Psoas muscle (tissue), 8 donors: ENCODE measurements around the gene CNN2. TPM values are rescaled to one million over a fixed set of nuclear protein-coding genes. Genes with fewer than 3 reads are reported as not detected.

ENCODE experiments used
- ATAC-seq, 4 donors: fragments of 200-7000 bp; cut with Tn5 transposase; one replicate each; pipeline ENCODE4 v1.9.1; 2020; ENCODE audit warnings: moderate library complexity in 3 of 4, mild to moderate bottlenecking in 2 of 4
- DNase-seq, 2 donors: peaks; one replicate each; pipeline ENCODE4 v3.0.0-alpha.2; 2020
- H3K27ac ChIP-seq: fragments of 200-600 bp; one replicate; pipeline ENCODE4 v1.8.0; 2022
- H3K27me3 ChIP-seq, 3 donors: fragments of 200-600 bp in 1 of 3; one replicate each; pipeline versions ENCODE4 v1.6.1 to v1.8.0; 2013 to 2022; ENCODE audit warnings: low read length in 2 of 3, mild to moderate bottlenecking in 2 of 3, moderate library complexity in 1 of 3; ENCODE audit not compliant: insufficient read depth in 3 of 3
- H3K36me3 ChIP-seq, 2 donors: fragments of 200-600 bp in 1 of 2; one replicate each; pipeline versions ENCODE4 v1.6.1 to v1.8.0; 2013 to 2022; ENCODE audit warnings: low read depth in 1 of 2, mild to moderate bottlenecking in 1 of 2, moderate library complexity in 1 of 2; ENCODE audit not compliant: insufficient read depth in 1 of 2
- H3K4me1 ChIP-seq: fragments of 200-600 bp; one replicate; pipeline ENCODE4 v1.8.0; 2022
- H3K4me3 ChIP-seq: fragments of 200-600 bp; one replicate; pipeline ENCODE4 v1.8.0; 2022; ENCODE audit warnings: mild to moderate bottlenecking
- H3K9me3 ChIP-seq: fragments of 200-600 bp; one replicate; pipeline ENCODE4 v1.8.0; 2022
- CTCF ChIP-seq: fragments of 200-600 bp; IDR thresholded peaks from one replicate; pipeline ENCODE4 v1.8.0; 2022; ENCODE audit warnings: antibody characterized with exemption
- WGBS, 3 donors: extraction: QIAGEN DNeasy Blood & Tissue Kit; methylation state at CpG; one replicate each; pipeline versions ENCODE4 v1.1.6 to v1.1.7; 2013; 5-methylcytosine and 5-hydroxymethylcytosine counted together
- intact Hi-C, 2 donors: fragments of 100-400 bp; cut with DNase I; formaldehyde crosslinking; loops; one replicate each; pipeline versions ENCODE4 v1.11.0 to v1.14.2; 2022
- polyA plus RNA-seq, 3 donors: library from polyadenylated mRNA; stranded (reverse); fragments of 200-250 nt; gene quantifications; one replicate each; pipeline ENCODE4 v1.2.3, GENCODE V29; 2013
- total RNA-seq, 4 donors: library from RNA; stranded (reverse); fragmentation: NEBNext Ultra II Directional in 2 of 4; extraction: Animal tissue kit (Norgen Biotek cat#: 25700) in 2 of 4; gene quantifications; one replicate each; pipeline versions ENCODE4 v1.2.1 to v1.2.4, GENCODE V29; 2021 to 2023
- donor health status: healthy with polysubstance abuse.
- donor health status: DM: no; HTN: no; CAD: no; lungs with moderate emphysema.
- donor health status: Bipolar disorder and iron deficiency.
- donor health status: healthy.
- donor health status: DM: yes; HTN: yes; CAD: no.
- donor health status: DM: no; HTN: no; CAD: no.
- donor health status: DM: no; HTN: no; CAD: no.
- donor health status: DM: yes; HTN: yes; CAD: no.

Gene CNN2
- total and polyA plus RNA-seq, 7 donors: 1.7 to 9.5 (median 6.3) TPM

- H3K27me3 ChIP-seq: no peaks in the 10 kb centered on the region
- H3K4me1 ChIP-seq: peaks cover 10% of the 10 kb centered on the region
- H3K36me3 ChIP-seq: peaks cover 0 to 20% of the 10 kb centered on the region in 2 donors
- peak; percentile 73 to 87 for DNase-seq
- peak overlapping the region; percentile 88 for H3K27ac ChIP-seq
- intact Hi-C loops: loop anchor here (1.0 to 10.0 kb wide), 3 partner anchors 61 to 210 kb away; partner anchors contain the start of genes CFD (in 1 of the 2) and ELANE (in 1 of the 2)
- ATAC-seq: peak; percentile 81 to 90 (median 82)
- H3K9me3 ChIP-seq: no peaks in the 10 kb centered on the region
- 0 to 1% (median 0%) methylated on average over 41 to 46 of the region's 46 CpGs for WGBS, 3 donors
- peak overlapping the region; percentile 57 for H3K4me3 ChIP-seq
- TF ChIP-seq CTCF: peak; percentile 96
These were observed 43.7 kb upstream of the CNN2 start for GRCh38 chr19:982567-983170.

- peak; percentile 95 to 97 (median 96) for ATAC-seq
- H3K9me3 ChIP-seq: no peaks in the 10 kb centered on the region
- H3K4me1 ChIP-seq: peaks cover 10% of the 10 kb centered on the region
- DNase-seq: peak; percentile 95 to 97
- intact Hi-C loops: loop anchor here (5.0 to 10.0 kb wide), 2 partner anchors 130 to 212 kb away; partner anchors contain the start of genes CFD (in 1 of the 2) and ELANE (in 1 of the 2)
- H3K27me3 ChIP-seq: no peaks in the 10 kb centered on the region
- H3K27ac ChIP-seq: peak within 1 kb of the TSS; percentile 88
- peak within 1 kb of the TSS; percentile 82 for H3K4me3 ChIP-seq
- peaks cover 0 to 30% of the 10 kb centered on the region in 2 donors for H3K36me3 ChIP-seq
- 0 to 1% (median 1%) methylated on average over 70 to 78 of the region's 78 CpGs for WGBS, 3 donors
- no peak for TF ChIP-seq CTCF
These were observed 42.0 kb upstream of the CNN2 start, which contains the start of gene WDR18 for GRCh38 chr19:984165-984967. WDR18 (plus strand) TSS chr19:984345; CDS start chr19:984354, 9 bp downstream.

- Histone ChIP-seq H3K27me3 (no peaks in the 10 kb centered on the region), H3K27ac (no peak overlapping the region), H3K4me3 (no peak overlapping the region), H3K4me1 (peaks cover 10% of the 10 kb centered on the region), H3K9me3 (no peaks in the 10 kb centered on the region), H3K36me3 (peaks cover 0 to 44% of the 10 kb centered on the region in 2 donors)
- intact Hi-C loops: loop anchor here in 1 of 2 donors (10.0 kb wide), 1 partner anchor 131 kb away; the partner anchor contains the start of genes CFD and ELANE
- DNase-seq (no peak), ATAC-seq (no peak)
- WGBS, 3 donors: 83 to 92% (median 91%) methylated on average over 14 of the region's 14 CpGs
- no peak for TF ChIP-seq CTCF
These were observed 40.3 kb upstream of the CNN2 start for GRCh38 chr19:986083-986482.

GRCh38 chr19:988081-988480 lies 38.3 kb upstream of the CNN2 start:
- no peak overlapping the region for H3K27ac ChIP-seq
- peaks cover 0 to 52% of the 10 kb centered on the region in 2 donors for H3K36me3 ChIP-seq

More at GRCh38 chr19:988081-988480, 38.3 kb upstream of the CNN2 start:
- Histone ChIP-seq H3K4me3 (no peak overlapping the region), H3K9me3 (no peaks in the 10 kb centered on the region), H3K4me1 (peaks cover 10% of the 10 kb centered on the region), H3K27me3 (no peaks in the 10 kb centered on the region)
- intact Hi-C loops: loop anchor here in 1 of 2 donors (10.0 kb wide), 1 partner anchor 133 kb away; the partner anchor contains the start of genes CFD and ELANE
- DNase-seq (no peak), ATAC-seq (no peak)
- TF ChIP-seq CTCF: no peak
- WGBS, 3 donors: 73 to 84% (median 80%) methylated on average over 9 to 14 of the region's 14 CpGs
